ENCODE data around the gene MED12L. TPM values are rescaled to one million over a fixed set of nuclear protein-coding genes. Genes with fewer than 3 reads are reported as not detected.
"Not testable (repeated sequence)": the region's sequence is repeated elsewhere in the genome, so short reads cannot be mapped to it uniquely, and the experiment has no call there.

MED12L gene
- polyA plus RNA-seq, 12 donors, result 5.6 to 13.4 (median 8.3) TPM; not detected in 1

GRCh38 chr3:151209654-151210053 lies 124.2 kb downstream of the MED12L start:
- DNase-seq, result no peak

- no peak for DNase-seq
Measured at GRCh38 chr3:151210676-151211381, 125.4 kb downstream of the MED12L start.

GRCh38 chr3:151213151-151213550 lies 127.7 kb downstream of the MED12L start:
- no peak for DNase-seq

GRCh38 chr3:151213881-151214280 lies 128.4 kb downstream of the MED12L start:
- no peak for DNase-seq

- no peak for DNase-seq
Measured at GRCh38 chr3:151214459-151214858, 129.0 kb downstream of the MED12L start.

GRCh38 chr3:151216641-151217607 lies 131.5 kb downstream of the MED12L start:
- DNase-seq, result no peak

GRCh38 chr3:151218136-151218535 lies 132.7 kb downstream of the MED12L start:
- DNase-seq, result no peak

GRCh38 chr3:151219056-151219455 lies 133.6 kb downstream of the MED12L start:
- no peak for DNase-seq

- no peak for DNase-seq
Measured at GRCh38 chr3:151224268-151224866, 138.9 kb downstream of the MED12L start.

- DNase-seq, result no peak
Measured at GRCh38 chr3:151225040-151225975, 139.8 kb downstream of the MED12L start.

GRCh38 chr3:151226088-151226563 lies 140.7 kb downstream of the MED12L start:
- DNase-seq, result no peak

GRCh38 chr3:151226825-151227224 lies 141.4 kb downstream of the MED12L start:
- DNase-seq, result no peak

- DNase-seq, result no peak
Measured at GRCh38 chr3:151227266-151227806, 141.9 kb downstream of the MED12L start.

GRCh38 chr3:151227807-151228665 lies 142.6 kb downstream of the MED12L start:
- peak; percentile 90 for DNase-seq

- DNase-seq, result peak; percentile 56
Measured at GRCh38 chr3:151228666-151229040, 143.2 kb downstream of the MED12L start.

GRCh38 chr3:151230646-151231045 lies 145.2 kb downstream of the MED12L start:
- DNase-seq, result no peak

GRCh38 chr3:151232403-151232802 lies 146.9 kb downstream of the MED12L start:
- not testable (repeated sequence) for DNase-seq

GRCh38 chr3:151232991-151233390 lies 147.5 kb downstream of the MED12L start:
- DNase-seq, result no peak

GRCh38 chr3:151234825-151235224 lies 149.4 kb downstream of the MED12L start:
- no peak for DNase-seq

- DNase-seq, result no peak
Measured at GRCh38 chr3:151236316-151236715, 150.9 kb downstream of the MED12L start.

Measured in muscle of arm (tissue), 12 donors.